Kidney tubule cell (primary cell): ENCODE data around the gene PTTG2.
"Not testable (repeated sequence)": the region's sequence is repeated elsewhere in the genome, so short reads cannot be mapped to it uniquely, and the experiment has no call there.

ENCODE experiments used
- DNase-seq: peaks from one replicate; pipeline ENCODE4 v3.0.0-alpha.2; 2018; ENCODE audit warnings: low spot score

The PTTG2 gene

GRCh38 chr4:37960098-37960497 is at the start of gene PTTG2:
Gene PTTG2, plus strand, starts transcription at chr4:37960398. Its CDS starts 37 bp downstream, at chr4:37960435.
- no peak for DNase-seq

DNA sequence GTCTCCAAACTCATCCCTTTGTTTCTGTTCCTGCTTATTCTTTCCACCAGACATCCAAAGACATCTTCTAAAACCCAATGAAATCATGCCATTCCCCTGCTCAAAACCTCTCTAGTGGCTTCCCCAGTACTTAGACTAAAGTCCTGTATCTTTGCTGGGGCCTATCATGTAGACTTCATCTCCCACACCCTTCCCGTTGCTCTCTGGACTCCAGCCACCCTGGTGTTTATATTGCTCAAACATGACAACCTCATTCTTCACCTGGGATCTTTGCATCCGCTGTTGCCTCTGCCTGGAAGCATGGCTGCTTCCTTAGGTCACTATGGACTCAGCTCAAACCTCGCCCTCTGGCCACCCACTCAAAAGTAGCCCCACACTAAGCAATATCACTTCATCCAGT is 45.7 kb upstream of the PTTG2 start:
- DNase-seq, result no peak

- no peak for DNase-seq
These were observed 42.8 kb upstream of the PTTG2 start for GRCh38 chr4:37917388-37917787.

DNA sequence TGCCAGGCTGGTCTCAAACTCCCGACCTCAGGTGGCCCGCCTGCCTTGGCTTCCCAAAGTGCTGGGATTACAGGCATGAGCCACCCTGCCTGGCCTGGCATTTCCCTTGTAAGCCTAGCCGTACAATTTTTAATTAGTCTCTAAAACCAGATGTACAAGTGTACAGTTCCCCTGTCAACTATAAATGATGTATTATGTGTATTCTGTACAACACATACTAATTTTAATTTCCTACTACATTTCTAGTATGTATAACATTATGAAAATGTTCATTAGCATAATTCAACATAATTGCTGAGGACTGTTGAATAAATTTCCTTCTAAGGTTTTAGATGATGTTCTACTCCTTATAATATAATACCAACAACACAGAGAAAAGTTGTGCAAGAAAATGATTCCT is 41.5 kb upstream of the PTTG2 start:
- DNase-seq, result no peak

- no peak for DNase-seq
These were observed 37.9 kb upstream of the PTTG2 start for GRCh38 chr4:37922328-37922727.

- not testable (repeated sequence) for DNase-seq
These were observed 37.1 kb upstream of the PTTG2 start for GRCh38 chr4:37923089-37923488.

DNA sequence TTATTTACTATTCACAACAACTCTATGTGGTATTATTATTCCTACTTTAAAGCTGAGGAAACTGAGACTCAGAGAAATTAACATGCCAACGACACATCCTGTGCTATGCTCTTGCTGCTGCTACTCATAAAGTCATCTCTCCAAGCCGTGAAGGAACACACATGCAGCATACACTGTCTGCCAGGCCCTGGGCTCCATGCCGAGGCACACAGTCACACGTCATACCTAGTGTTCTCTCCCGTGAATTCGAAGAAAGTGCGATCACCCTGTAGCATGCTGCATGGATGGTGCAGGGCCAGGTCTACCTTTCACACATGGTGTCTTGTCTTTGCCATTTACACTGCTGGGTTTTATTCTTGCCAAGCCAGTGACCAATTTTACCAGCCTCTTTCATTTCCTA is 35.3 kb upstream of the PTTG2 start:
- no peak for DNase-seq

DNA sequence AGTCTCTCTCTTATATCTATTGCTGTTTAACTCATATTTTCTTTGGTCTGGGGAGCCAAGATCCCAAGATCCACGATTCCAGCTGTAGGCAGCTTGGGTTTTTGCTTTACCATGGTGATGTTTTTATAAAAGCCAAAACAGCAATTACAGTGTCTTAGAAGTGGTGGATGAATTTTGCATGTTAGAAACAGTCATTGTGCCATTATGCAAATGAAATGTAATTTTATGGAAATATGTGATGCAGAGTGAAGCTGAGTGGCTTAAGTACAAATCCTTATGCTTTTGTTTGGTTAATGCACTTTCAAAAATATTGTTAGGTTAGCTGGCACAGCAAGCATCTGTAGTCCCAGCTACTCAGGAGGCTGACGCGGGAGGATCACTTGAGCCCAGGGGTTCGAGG is 32.8 kb upstream of the PTTG2 start:
- DNase-seq, result no peak

- no peak for DNase-seq
These were observed 31.5 kb upstream of the PTTG2 start for GRCh38 chr4:37928426-37929416.

DNA sequence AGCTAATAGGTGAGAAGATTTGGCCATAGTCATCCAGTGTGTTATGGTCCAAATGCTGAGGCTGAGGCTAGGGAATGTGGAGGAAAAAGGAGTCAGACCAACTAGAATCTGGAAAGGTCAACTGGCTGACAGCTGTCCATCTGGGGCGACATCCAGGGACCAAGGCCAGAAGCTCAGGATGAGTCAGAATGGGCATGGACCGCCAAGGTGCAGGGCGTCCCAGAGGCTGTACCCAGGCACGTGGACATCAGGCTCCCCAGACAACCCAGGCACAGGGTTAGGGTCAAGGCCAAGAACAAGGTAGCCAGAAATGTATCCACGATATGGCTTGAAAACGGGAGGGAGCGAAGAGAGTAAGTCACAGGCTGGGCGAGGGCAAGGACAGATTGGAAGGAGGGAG is 26.1 kb upstream of the PTTG2 start:
- no peak for DNase-seq

DNA sequence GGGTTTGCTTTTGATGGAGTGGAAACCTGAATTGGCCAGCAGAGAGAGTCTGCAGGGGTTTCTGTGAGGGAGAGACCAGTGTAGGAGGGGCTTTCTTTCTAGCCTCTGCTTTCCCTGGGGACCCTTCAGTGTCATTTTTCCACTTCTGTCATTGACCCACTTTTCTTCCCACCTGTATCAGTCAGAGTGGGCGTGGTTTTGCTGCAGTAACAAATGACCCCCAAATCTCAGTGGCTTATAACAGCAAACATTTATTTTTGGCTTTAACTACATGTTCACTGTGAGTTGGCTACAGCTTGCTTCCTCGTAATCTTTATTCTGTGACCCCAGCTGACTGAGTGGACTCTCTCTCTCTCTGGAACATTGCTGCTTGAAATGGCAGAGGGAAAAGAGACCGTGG is 25.6 kb upstream of the PTTG2 start:
- no peak for DNase-seq

GRCh38 chr4:37935026-37935425 is 25.2 kb upstream of the PTTG2 start:
- DNase-seq, result no peak

- DNase-seq, result no peak
These were observed 23.2 kb upstream of the PTTG2 start for GRCh38 chr4:37936889-37937498.

DNA sequence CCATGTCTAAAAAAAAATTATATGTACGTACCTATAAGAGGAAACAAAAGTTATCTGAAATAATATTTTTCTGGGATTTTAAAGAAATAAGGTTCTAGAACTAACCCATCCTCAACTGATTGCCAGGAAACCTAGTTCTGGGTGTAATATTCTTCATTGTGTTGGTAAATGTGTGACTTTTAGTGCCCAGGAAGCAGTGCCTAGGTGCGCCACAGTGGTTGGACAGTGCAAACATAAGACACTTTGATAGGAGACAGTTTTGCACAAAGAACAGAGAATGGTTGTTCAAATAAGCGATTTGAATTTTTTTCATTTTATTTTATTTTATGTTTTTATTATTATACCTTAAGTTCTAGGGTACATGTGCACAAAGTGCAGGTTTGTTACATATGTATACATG is 22.0 kb upstream of the PTTG2 start:
- no peak for DNase-seq

DNA sequence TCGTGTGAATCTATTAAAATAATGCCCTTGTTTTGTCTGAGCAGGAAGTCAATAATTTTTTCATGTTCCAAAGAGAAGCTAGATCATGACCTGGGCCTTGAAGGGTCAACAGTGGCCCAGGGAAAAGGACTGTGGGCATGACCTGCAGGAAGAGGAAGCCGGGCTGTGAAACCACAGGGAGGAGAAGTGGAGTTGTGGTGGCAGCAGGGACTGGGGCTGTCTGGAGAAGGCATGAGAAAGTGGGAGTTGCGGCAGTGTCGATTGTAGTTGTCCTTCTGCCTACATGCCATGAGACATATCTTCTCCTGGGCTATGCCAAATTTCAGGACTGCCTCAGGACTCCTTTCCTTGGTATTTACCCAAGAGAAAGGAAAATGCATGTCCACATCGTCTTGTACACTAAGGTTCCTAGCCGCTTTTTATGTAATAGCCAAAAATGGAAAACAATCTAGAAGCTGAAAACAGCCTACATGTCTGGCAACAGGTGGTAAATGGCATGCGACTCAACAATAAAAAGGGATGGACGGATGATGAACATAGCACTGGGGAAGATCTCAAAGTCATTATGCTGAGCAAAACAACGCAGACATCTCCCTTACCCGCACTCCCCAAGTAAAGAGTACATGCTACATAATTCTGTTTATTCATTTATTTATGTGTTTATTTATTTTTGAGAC is 13.6 kb upstream of the PTTG2 start:
- DNase-seq, result no peak

GRCh38 chr4:37948542-37948941 is 11.7 kb upstream of the PTTG2 start:
- peak; percentile 24 for DNase-seq

- DNase-seq, result no peak
These were observed 10.4 kb upstream of the PTTG2 start for GRCh38 chr4:37949636-37950426.

DNA sequence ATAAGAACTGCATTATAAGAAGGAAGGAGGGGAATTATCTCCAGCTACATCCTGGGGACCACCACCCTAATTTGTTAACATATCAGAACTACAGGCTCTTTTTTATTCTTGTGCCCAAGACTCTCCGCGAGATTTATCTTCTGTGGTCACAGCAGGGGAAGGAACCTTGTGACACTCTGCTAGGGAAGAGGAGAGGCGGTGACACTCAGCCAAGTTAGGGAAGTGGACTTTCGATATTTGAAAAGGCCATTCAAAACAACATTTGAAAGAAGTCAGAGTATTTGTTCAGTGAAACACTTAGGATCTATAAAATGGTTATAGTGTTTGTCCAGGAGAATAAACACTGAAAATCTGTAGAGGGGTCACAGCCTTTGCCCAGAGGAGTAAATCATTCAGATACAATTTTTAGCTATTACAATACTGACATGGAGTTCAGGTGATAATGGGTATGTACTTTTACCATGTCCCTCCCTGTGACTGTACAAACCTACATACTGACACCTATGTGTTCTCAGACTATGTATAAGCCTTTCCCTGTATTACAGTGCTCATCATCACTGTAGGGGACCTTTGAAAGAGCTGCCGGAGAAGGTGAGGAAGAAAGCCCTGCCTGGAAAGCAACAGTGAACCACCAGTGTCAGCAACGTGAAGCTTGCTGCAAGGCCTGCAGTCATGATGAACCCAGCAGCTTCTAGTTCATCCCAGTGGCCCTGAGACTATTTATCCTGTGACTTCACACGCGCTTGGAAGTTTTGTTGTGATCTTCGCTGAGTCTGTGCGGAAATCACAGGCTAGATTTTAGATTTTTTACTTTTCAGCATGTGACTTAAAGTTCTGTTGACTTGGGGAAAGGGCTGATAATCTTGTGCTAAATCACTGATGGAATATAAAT is 8.5 kb upstream of the PTTG2 start:
- DNase-seq, result no peak

- no peak for DNase-seq
These were observed 7.0 kb upstream of the PTTG2 start for GRCh38 chr4:37953156-37953555.

GRCh38 chr4:37953620-37954293 is 6.4 kb upstream of the PTTG2 start:
- DNase-seq, result no peak
